HG02885 (cell line): Measurements from ENCODE around the gene CEP350.
"Not testable (repeated sequence)": the region's sequence is repeated elsewhere in the genome, so short reads cannot be mapped to it uniquely, and the experiment has no call there.

ENCODE experiments used
- ATAC-seq: cut with Tn5 transposase; IDR thresholded peaks from one replicate; pipeline ENCODE4 v1.9.1; 2021; ENCODE audit warnings: mild to moderate bottlenecking; ENCODE audit not compliant: unreplicated experiment, poor library complexity

CEP350 gene

DNA sequence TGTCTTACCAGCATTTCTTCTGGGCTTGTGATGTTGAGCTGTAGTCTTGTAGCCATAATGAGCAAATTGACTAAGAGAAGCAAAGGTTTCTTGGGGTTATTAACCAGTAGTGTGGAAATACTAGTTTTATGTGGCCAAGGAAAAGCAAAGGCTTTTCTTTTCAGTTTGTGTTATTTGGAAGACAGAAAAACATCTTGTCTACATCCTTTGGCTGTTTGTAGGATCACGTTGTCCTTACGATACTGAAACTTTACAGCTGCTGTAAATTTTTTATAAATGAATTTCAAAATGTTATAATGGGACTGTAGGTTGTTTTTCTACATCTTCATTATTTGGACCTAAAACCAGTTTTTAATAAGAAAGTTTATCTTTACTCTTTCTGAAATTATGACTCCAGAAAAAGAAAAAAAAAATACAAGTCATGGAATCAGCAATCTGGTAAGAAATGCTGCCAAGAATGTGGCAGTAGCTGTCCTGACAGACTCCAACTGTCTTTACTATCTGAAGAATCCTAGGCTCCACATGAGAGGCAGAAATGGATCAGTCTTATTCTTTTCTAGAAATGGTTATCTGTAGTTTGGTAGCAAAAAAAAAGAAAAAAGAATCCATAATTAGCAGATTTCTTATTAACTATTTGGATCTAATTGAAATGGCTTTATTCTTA, 158.5 kb downstream of the CEP350 start:
- no peak for ATAC-seq

DNA sequence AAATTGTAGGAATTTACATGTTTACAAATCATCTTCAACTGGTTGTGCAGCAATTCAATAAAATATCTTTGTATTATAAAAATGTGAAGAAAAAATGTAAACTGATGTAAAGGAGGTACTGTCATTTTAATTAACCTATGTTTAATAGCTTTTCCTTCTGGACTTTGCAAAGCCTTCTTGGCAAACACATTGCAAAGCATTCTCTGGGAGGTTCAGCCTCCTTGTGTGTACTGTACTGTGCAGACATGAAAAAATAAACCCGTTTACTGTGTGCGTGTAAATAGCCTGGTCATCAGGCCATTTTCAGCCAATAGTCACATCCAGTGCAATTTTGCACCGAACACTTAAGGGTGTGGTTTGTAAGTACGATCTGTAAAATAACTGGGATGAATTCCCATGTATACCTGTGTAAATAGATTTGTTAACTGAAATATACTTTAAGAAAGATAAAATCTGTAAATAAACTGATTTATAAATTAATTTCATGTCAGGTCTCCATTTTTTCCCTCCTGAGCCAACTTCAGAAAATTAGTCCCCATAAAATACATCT, 159.9 kb downstream of the CEP350 start:
- ATAC-seq = no peak

DNA sequence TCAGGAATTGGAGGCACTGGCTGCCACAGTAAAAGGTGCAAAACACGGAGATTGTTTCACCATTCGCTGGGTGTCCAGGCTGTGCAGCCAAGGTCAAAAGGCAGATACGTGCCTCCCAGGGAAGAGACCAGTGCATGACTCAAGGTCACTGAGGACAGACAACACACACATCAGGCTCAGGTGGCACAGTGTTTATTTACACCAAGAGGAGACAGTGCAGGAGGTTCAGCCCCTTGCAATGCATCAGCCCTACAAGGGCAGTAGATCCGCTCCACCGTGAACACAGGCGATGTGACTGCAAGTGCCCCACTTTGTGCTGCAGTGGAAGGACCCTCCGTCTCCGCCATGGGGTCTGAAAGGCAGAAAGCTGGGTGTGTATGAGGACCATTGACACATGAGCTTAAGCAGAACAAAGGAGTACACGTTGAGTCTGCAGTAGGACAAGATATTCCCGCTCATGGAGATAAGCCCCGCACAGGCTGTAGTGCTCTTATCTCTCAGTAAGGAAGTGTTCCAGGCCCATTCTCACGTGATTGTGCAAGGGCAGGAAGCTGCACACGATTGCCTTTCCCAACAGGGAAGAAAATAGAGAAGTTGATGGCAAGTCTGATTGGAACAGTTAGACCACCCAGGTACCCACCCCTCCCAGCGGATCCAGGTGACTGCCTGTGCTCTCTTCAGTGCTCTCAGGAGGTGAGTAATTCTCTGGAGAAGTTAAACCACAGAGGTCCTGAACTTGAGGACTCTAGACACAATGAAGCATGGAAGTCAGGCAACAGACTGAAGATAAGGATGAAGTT, 162.6 kb downstream of the CEP350 start:
- ATAC-seq = no peak

DNA sequence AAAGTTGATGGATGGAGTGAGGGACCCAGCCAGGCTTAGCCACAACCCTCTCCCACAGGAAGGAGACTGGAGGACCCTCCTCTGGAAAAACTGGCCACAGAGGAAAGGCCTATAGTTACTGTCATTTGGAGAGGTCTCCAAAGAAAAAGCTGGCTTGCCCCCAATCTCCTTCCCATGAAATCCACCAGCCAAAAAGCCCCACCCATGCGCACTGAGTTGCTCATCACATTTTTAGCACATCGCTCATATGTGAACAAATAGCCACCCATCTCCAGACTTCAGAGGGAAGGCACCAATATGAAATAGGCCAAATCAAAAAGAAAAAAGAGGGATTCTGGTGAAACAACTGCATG, 163.1 kb downstream of the CEP350 start:
- ATAC-seq = no peak

DNA sequence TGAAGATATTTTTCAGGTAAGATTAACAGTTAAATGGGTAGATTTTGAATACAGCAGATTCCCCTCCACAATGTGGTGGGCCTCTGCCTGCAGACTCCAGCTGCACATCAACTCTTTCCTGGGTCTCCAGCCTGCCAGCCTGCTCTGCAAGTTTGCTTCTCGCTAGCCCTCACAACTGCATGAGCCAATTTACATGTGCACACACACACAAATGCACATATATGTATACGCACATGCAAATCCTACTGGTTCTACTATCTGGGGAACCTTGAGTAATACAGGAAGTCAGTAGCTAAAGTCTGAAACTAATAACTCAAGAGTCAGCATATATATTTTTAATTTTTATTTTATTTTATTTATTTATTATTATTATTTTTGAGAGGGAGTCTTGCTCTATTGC, 165.2 kb downstream of the CEP350 start:
- no peak for ATAC-seq

DNA sequence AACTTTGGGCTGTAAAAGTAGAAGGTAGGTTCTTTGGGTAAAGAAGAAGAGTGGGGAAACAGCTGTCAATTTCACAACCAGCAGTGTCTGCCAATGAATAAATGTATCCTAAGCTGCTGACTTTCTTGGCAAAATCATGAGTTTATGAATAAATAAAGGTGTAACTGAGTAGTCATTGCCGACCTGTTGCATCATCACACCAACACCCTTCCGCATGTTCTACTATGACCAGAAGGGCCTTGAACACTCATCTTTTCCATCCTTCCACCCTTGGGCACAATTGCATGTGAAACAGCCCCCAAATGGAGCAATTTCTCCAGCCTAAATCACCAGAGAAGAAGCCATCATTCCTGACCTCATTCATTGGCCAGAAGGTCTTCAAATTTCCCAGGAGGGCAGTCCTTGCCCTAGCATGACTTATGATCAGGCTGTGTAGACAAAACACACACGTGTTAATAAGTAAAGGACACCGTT, 168.9 kb downstream of the CEP350 start:
- ATAC-seq = no peak

DNA sequence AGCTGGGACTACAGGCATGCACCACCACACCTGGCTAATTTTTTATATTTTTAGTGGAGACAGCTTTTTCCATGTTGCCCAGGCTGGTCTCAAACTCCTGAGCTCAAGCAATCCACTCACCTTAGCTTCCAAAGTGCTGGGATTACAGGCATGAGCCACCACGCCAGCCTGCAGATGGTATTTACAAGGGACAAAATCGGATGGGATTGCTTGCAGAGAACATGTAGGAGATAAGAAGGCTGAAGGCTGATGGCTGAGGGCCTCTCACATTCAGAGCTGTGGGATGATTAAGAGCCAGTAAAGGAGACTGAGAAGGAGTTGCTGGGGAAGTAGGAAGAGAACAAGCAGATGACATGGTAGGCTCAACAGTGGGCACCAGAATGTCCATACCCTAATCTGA, 176.0 kb downstream of the CEP350 start:
- ATAC-seq = no peak

DNA sequence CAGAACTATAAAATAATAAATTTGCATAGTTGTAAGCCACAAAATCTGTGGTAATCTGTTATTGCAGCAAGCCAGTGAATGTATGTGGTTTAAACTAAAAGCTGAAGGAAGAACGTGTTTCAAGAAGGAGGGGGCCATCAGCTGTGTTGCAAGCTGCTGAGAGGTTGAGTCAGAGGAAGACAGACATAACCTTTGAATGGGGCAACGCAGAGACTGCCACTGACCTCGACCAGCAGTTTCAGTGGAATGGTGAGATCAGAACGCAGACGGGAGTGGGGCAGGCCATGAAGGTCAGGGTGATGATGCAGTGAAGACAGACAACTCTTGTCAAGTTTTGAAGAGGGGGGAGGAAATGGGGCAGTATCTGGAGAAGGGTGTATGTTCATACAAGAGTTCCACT, 176.9 kb downstream of the CEP350 start:
- ATAC-seq = no peak

DNA sequence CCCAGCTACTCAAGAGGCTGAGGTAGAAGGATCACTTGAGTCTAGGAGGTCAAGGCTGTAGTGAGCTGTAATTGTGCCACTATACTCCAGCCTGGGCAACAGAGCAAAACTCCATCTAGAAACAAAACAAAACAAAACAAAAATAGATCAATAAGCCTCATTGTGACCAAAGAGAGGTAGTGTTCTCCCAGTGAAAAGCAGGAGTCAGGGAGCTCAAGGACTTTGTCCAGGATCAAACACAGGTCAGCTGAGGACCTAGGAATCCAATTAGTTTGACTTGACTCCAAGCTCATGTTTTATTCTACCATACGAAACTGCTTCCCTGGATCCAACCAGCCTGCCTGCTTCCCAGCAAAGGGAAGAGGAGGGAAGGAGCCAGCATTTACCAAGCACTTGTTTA, 178.6 kb downstream of the CEP350 start:
- ATAC-seq = no peak

DNA sequence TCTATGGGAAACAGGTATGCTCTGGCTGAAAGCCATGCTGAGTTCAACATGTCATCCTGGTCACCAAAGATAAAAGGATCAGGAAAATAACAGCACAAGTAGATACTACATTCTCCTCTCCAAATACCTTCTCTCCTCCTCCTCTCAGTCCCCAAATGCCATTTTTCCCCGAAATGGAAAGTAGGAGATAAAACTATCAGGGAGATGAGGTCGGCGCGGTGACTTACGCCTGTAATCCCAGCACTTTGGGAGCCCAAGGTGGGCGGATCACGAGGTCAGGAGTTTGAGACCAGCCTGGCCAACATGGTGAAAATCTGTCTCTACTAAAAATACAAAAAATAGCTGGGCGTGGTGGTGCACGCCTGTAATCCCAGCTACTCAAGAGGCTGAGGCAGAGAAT, 179.1 kb downstream of the CEP350 start:
- not testable (repeated sequence) for ATAC-seq

DNA sequence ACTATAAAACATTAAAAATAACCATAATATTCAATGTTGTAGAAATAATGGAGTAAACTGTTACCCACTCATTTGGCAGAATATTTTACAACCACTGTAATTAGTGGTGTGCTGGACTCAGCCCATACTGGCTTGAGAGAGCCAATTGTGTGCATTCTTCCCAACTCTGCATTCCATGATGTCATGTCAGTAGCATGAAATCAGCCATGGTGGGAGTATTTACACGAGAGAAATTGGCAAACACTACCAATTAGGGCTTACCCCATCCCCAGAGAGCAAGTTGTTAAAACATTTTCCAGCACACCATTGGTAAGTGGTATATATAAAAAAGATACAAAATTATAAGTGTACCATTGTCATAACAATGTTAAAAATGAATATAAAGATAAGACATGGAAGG, 180.9 kb downstream of the CEP350 start:
- ATAC-seq = no peak

DNA sequence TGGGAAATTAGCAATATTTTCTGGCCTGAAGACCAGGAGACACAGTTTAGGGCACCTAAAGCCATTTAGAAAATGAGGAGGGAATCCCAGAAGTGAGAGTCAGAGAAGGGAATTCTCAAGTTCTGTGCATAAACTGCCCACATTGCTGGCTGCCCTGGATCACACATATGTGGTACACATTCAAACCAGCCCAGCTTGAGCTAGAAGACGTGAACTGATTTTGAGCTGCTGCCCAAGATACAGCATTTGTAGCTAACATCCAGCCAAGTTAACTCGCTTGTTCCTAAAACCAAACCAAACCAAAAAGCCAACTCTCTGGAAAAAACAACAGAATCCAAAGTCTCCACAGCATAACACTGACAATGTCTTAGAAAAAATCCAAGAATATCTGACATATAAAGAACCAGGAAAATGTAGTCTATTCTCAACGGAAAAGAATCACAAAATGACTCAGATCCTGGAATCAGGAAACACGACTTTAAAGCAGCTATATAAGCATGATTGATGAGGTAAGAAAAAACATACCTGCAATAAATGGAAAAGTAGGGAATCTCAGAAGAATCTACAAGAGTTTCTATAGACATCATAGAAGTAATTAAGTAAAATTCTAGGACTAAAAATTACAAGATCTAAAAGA, 181.8 kb downstream of the CEP350 start:
- ATAC-seq = no peak

DNA sequence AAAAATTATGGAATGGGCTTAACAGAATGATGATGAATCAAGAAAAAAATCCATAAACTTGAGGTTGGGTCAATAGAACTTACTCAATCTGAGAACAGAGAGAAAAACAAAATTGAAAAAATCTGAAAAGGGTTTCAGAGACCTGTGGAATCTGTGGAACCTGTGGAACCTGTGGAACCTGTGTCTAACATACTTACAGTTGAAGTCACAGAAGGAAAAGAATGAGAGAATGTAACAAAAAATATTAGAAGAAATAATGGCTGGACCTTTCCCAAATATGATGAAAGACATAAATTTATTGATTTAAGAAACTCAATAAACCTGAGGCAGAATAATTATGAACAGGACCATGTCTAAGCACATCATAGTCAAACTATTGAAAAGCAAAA, 182.4 kb downstream of the CEP350 start:
- ATAC-seq = no peak

DNA sequence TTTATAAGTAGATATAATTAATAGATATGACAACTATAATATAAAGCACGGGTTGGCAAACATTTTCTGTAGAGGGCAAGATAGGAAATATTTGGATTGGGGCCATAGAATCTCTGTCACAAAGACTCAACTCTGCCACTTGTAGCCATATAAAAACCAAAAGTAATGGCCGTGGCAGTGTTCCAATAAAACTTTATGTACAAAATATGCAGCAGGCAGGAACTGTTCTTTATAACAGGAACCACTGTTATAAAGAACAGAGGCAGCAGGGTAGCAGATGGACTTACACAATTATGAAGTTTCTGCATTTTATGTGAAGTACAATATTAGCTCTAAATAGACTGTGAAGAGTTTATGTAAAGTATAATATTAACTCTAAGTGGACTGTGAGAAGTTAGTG, 183.2 kb downstream of the CEP350 start:
- ATAC-seq = no peak

DNA sequence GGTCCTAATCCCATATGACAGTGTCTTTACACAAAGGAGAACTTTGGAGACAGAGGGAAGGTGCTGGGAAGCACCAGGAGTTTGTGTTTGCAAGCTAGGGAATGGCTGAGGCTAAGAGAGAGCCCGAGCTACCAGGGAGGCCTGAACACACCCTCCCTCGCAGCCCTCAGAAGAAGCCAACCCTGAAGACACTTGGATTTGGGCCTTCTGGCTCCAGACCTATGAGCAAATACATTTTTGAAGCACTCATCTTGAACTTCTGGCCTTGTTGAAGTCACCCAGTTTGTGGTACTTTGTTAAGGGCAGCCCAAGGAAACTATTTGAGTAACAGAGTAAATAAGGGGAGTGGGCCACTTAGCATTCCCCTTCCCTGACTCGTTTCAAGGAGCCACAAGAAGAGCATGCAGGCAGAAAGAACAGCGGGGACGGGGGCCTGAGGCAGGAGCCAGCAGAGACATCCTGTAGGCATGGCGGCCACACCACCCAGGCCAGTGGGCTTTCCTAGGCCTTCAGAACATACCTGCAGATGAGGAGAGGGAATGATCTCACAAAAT, 186.8 kb downstream of the CEP350 start:
- no peak for ATAC-seq

DNA sequence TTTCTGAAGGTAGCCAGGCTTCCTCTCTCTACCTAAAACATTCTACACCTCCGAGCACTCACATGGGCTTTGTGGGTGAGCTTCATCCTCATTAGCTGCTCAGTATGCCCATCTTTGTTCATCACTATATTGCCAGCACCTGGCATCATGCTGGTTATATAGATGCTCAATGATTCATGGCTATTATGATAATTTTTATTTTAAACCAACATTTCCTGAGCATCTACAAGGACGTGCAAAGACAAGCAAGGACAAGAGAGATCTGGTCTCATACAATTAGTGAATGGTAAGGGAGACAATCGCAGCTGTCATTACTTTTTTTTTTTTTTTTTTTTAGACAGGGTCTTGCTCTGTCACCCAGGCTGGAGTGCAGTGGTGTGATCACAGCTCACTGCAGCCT, 188.7 kb downstream of the CEP350 start:
- ATAC-seq = no peak

DNA sequence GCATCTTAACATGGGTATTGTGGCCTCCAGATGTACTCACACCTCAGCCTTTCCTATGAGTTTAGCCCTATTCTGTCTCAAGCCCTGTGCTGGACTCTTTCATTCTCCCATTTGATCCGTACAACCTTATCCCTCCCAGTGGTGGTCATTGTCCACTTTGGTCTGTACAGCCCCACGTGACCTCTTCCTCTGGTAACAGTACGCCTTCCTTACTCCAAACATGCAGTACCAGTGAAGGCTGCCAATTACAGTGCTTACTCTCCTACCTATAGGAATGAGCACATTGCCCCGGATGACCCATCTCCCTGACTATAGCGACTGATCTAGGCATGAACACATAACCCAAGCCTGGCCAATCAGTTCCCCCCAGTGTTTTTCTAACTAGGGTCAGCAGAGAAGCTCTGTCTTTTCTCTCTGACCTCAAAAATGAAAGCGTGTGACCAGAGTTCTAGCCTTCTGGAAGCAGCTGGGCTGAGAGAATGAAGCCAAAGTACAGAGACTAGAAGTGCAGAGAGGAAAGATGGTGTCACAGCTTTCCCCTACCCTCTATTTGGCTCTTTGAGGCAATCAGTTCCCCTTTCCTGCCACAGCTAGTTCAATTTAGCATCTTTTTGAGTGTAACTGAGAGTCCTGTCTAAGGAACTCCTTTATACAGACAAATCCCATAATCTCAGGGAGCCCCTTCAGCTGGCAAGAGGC, 190.2 kb downstream of the CEP350 start:
- ATAC-seq = no peak

DNA sequence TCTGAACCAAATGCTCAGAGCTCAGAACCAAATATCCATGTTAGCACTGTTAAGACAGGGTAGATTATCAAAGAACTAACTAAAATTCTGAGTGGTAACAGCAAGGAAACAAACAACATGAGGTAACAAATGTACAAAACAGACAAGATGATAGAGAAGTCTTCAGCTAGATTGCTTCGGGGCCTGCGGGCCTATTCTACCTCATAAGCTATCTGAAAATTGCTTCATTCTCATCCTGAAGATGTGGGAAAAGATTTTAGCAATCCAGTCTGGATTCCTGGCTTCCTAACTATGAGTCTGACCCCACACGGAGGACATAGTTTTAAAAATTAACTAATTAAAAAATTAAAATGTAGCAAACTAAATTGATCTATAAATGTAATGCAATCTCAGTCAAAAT, 190.8 kb downstream of the CEP350 start:
- no peak for ATAC-seq

DNA sequence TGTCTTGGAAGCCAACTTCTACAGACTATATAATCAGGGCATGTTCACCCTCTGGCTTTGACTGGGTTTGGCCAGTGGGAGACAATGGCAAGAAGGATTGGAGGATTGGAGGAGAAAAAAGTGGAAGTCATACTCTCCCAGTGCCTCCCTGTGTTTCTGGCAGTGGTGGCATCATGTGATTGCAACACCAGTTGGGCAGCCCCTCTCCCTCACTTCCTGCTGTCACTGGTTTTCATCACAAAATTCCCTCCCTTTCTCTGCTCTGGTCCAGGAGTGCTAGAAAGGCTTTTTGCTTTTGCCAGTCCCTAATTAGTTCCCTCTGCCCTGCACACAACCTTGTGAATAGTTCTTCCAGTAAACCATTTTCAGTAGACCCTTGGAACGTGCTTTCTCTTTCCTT, 196.4 kb downstream of the CEP350 start:
- no peak for ATAC-seq

DNA sequence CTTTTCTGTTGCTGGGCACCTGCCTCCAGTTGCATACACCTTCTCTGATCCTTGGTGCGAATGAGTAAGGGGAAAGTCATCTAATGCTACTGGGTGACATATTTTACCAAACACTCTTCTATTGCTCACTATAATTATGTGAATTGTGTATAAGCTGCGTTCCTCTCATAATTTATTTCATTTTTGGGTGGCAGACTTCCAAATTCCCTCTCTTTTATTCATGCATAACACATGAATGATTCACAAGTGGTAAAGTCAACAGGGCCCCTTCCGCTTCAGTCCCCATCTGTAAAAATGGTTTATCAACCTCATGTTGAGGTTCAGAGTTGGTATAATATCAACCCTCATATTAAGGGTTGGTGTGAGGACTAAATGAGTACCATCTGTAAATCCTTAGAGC, 196.9 kb downstream of the CEP350 start:
- no peak for ATAC-seq
